GOT3 (cell line): Measurements from ENCODE around the gene SNRPD1.
"Not testable (repeated sequence)": the region's sequence is repeated elsewhere in the genome, so short reads cannot be mapped to it uniquely, and the experiment has no call there.

ENCODE experiments used
- DNase-seq: peaks from one replicate; lab custom pipeline; 2025; ENCODE audit warnings: mixed read lengths; lab: John Stamatoyannopoulos, UW

SNRPD1 gene

GRCh38 chr18:21612125-21613039, at the start of gene SNRPD1:
TSS of gene SNRPD1 (plus strand) at chr18:21612314. CDS start at chr18:21612430, 116 bp downstream.
- peak; percentile 59 for DNase-seq

GRCh38 chr18:21571772-21572171, 40.3 kb upstream of the SNRPD1 start:
- no peak for DNase-seq

- DNase-seq, result no peak
These were observed 36.5 kb upstream of the SNRPD1 start for GRCh38 chr18:21575656-21576055.

GRCh38 chr18:21584391-21584790, 27.7 kb upstream of the SNRPD1 start:
- no peak for DNase-seq

GRCh38 chr18:21592361-21592760, 19.8 kb upstream of the SNRPD1 start:
- DNase-seq, result not testable (repeated sequence)

- DNase-seq, result no peak
These were observed 18.4 kb upstream of the SNRPD1 start for GRCh38 chr18:21593540-21594257.

- DNase-seq, result no peak
These were observed 14.5 kb upstream of the SNRPD1 start for GRCh38 chr18:21597620-21598019.

GRCh38 chr18:21598726-21599584, 13.2 kb upstream of the SNRPD1 start:
- no peak for DNase-seq

GRCh38 chr18:21599585-21600525, 12.3 kb upstream of the SNRPD1 start:
- no peak for DNase-seq

- peak; percentile 83 for DNase-seq
These were observed 11.3 kb upstream of the SNRPD1 start, which contains the start of gene ESCO1 for GRCh38 chr18:21600526-21601410. TSS of gene ESCO1 (minus strand) at chr18:21600704. CDS start at chr18:21574843, 25,861 bp downstream.

GRCh38 chr18:21602299-21602587, 9.9 kb upstream of the SNRPD1 start:
- no peak for DNase-seq

GRCh38 chr18:21604671-21605070, 7.4 kb upstream of the SNRPD1 start:
- no peak for DNase-seq

- no peak for DNase-seq
These were observed 6.9 kb upstream of the SNRPD1 start for GRCh38 chr18:21605213-21605612.

GRCh38 chr18:21611401-21612124, 551 bp upstream of the SNRPD1 start:
- DNase-seq, result not testable (repeated sequence)

GRCh38 chr18:21621640-21622039, 9.5 kb downstream of the SNRPD1 start:
- DNase-seq, result not testable (repeated sequence)

- DNase-seq, result no peak
These were observed 17.1 kb downstream of the SNRPD1 start for GRCh38 chr18:21629089-21629832.

- DNase-seq, result no peak
These were observed 20.3 kb downstream of the SNRPD1 start for GRCh38 chr18:21632393-21632792.

- DNase-seq, result no peak
These were observed 22.6 kb downstream of the SNRPD1 start for GRCh38 chr18:21634588-21635199.
